ENCODE data around the gene HEXIM1.
A peak's percentile ranks its signal among the peaks of the same experiment; 100 is the strongest.

HEXIM1 gene

DNA sequence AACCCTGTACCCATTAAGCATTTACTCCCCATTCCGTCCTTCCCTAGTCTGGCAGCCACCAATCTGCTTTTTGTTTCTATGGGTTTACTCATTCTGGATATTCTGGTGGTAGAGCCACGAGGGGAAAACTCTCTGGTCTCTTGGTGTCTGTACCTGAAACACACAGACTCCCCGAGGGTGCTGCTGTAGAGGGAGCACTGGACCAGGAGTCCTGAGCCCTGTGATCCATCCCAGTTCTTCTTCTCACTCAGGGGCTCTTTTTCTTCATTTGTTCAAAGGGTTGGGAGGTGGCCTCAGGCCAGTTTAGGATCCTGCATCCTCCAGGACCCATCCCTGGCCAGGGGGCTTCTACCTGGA, 27.5 kb downstream of the HEXIM1 start:
- DNase-seq = no peak

DNA sequence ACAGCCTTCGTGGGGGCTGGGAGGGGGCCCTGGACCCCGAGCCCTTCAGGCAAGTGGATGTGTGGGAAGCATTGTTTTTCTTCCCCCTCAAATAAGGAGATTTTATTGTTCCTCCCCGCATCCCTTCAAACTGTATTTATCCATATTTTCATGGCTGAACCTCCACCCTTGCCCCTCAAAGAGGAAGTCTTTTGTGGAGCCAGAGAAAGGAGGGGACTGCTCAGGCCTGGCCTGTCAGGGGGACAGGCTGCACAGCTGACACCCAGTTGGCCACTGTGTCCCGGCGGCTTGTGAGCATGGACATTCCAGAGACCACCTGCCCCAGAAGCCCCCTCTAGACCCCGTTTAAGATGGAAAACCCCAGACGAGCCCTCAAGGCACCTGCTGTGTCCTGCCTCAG, 29.3 kb downstream of the HEXIM1 start:
- no peak for DNase-seq

DNA sequence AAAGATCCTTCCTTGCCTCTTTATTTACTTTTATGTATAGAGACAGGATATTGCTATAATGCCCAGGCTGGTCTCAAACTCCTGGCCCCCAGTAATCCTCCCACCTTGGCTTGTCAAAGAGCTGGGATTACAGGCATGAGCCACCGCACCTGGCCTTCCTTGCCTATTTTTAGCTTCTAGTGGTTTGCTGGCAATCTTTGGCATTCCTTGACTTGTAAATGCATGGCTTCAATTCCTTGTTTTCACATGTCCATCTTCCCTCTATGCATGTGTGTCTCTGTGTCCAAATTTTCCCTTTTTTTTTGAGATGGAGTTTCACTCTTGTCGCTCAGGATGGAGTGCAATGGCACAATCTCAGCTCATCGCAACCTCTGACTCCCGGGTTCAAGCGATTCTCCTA, 35.9 kb downstream of the HEXIM1 start:
- DNase-seq = no peak

DNA sequence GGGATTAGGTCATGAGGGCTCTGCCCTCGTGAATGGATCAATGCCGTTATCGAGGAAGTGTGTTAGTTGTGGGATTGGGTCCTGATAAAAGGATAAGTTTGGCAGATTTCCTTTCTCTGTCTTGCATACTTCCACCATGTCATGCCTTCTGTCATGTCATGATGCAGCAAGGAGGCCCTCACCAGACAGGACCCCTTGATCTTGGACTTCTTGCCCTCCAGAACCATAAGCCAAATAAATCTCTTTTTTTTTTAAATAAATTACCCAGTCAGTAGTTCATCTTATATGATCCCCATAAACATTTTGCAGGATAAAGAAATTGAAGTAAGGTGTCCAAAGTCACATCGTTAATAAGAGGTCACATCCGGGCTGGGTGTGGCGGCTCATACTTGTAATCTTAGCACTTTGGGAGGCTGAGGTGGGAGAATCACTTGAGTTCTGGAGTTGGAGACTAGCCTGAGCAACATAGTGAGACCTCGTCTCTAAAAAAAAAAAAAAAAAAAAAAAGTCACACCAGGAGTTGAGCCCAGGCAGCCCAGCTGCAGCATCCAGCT, 38.6 kb downstream of the HEXIM1 start:
- no peak for DNase-seq

- DNase-seq = no peak
These were observed 40.7 kb downstream of the HEXIM1 start for GRCh38 chr17:45189009-45189408.

- DNase-seq = no peak
These were observed 42.4 kb downstream of the HEXIM1 start for GRCh38 chr17:45190503-45191255.

GRCh38 chr17:45195424-45195823, 47.1 kb downstream of the HEXIM1 start:
- DNase-seq = no peak

DNA sequence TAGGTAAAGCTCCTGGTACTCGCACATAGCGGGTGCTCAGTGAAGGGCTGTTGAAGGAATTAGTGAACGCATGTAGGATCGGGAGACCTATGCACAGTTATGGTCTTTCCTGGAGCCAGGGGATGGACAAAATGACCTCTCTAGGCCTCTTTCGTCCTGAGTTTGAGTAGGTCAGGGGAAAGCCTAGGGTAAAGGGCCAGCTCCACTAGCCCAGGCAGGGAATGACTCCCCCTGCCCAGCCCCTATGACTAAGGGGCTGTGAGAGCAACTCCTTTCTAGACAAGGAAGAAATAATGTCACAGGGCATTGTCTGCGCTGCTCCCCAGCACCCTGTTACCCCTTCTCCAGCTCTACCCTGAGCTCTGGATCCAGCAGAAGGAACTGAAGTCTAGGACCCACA, 48.8 kb downstream of the HEXIM1 start:
- DNase-seq = no peak

- DNase-seq = peak; percentile 94
These were observed 49.5 kb downstream of the HEXIM1 start for GRCh38 chr17:45197555-45198334.

DNA sequence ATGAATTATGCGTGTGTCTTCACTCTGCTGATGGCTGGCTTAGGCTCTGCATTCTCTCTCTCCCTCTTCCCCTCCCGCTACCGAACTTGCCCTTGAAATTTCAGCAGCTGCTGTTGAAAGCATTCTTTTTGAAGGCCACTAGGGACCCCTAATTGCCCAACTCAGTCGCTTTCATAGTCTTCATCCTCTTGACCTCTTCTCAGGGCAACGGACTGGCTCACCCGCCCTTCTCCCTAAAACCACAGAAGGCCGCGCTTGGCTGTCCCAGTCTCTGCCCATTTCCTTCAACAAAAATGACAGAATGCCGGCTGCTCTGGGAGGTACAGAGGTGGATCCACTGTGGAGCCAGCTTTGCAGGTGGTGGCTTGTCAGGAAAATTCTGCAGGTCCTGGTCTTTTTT, 52.4 kb downstream of the HEXIM1 start:
- no peak for DNase-seq

DNA sequence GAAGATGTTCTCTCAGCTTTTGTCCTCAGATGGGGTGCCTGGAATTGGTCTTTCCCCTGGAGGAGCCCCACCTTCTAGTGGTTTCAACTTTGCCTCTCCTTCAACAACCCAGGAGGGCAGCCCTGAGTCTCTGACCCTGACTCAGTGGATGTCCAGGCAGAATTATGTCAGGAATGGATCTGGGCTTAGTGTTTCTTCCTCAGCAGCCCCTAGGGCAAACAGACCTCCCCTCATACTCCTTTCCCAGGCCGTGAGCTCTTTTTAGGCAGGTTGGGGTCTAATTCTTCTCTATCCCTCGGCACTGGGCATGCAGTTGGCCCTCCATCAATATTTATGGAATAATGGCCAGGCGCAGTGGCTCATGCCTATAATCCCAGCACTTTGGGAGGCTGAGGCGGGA, 53.2 kb downstream of the HEXIM1 start:
- DNase-seq = no peak

All from right forelimb (tissue), 1 donor.